Measurements from ENCODE around the gene GFRA1.
"Not testable (repeated sequence)": the region's sequence is repeated elsewhere in the genome, so short reads cannot be mapped to it uniquely, and the experiment has no call there.

Gene GFRA1

DNA sequence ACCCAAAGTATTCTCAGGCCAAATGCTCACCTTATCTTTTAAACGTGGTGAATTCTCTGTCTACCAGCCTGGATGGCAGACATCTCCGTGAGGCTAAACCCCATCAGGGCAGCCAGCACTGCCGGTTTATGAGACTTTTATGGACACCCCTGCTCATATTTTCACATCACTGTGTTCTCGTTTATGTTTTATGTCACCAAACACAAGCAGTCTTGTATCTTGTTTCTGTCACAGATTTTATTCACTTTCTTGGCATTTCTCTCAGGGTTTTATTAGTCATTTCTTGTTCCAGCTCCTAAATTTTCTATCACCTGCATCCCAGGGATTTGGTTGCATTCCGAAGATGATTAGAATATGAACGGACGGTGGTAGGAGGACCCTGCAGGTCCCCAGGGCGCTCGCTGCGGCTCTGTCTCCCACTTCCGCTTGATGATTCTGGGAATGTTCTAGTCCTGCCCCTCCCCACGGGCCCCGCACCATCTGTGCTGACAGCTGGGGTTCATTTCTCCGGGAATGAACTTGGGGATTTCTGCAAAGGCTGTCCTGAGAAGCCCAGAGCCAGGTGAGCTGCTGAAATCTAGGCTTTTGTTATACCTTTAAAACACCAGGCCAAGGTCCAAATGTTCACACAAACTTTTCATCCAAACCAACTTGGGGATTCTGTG, 217.6 kb downstream of the GFRA1 start:
- DNase-seq = no peak

DNA sequence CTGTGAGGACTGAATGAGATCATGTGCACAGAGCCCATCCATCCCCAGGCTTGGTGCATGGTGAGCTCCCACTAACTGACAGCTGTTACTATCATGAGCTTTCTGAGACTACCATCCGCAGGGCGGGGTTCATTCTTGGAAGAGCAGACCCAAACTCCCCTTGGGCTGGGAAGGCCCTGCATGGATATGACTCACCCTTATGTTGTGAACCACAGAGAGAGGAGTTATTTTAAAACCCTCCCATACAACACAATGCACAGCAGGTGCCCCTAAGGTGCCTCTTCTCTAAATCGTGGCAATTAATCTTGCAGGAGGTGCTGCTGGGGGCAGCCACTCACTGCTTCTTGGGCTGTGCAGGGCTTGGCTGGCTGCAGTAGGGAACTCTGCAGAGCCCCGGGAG, 219.1 kb downstream of the GFRA1 start:
- no peak for DNase-seq

DNA sequence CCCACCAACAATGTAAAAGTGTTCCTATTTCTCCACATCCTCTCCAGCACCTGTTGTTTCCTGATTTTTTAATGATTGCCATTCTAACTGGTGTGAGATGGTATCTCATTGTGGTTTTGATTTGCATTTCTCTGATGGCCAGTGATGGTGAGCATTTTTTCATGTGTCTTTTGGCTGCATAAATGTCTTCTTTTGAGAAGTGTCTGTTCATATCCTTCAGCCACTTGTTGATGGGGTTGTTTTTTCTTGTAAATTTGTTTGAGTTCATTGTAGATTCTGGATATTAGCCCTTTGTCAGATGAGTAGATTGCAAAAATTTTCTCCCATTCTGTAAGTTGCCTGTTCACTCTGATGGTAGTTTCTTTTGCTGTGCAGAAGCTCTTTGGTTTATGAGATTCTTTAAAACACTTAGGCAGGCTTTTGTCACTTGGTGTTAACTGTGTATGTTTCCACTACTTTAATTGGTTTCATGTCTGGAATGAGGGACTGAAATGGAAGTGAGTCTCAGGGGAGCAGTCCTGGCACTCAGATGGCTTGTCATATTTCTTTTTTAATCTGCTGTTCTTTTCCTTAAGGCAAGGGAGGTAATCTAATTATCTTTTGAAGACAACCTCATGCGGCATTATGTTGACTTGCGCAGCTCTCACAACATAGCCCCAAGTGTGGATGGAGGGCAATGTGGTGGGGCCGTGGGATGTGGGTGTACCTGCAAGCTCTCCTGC, 219.8 kb downstream of the GFRA1 start:
- not testable (repeated sequence) for DNase-seq

DNA sequence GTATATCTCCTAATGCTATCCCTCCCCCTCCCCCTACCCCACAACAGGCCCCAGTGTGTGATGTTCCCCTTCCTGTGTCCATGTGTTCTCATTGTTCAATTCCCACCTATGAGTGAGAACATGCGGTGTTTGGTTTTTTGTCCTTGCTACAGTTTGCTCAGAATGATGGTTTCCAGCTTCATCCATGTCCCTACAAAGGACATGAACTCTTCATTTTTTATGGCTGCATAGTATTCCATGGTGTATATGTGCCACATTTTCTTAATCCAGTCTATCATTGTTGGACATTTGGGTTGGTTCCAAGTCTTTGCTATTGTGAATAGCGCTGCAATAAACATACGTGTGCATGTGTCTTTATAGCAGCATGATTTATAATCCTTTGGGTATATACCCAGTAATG, 220.5 kb downstream of the GFRA1 start:
- DNase-seq = not testable (repeated sequence)

DNA sequence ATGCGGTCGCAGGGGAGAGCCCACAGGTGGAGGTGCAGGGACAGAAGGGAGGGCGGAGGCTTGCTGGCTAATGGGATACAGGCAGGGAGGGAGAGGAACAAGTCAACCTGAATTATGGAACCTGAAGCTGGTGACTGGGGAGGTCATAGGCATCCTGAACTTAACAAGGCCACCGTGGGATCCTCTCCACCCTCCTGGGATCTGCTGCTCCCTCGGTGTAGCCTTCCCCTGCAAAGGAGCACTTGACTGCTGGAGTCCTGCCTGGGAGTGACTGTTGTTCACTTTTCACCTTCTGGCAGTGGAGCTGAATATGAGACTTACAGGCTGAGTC, 223.1 kb downstream of the GFRA1 start:
- DNase-seq = no peak

DNA sequence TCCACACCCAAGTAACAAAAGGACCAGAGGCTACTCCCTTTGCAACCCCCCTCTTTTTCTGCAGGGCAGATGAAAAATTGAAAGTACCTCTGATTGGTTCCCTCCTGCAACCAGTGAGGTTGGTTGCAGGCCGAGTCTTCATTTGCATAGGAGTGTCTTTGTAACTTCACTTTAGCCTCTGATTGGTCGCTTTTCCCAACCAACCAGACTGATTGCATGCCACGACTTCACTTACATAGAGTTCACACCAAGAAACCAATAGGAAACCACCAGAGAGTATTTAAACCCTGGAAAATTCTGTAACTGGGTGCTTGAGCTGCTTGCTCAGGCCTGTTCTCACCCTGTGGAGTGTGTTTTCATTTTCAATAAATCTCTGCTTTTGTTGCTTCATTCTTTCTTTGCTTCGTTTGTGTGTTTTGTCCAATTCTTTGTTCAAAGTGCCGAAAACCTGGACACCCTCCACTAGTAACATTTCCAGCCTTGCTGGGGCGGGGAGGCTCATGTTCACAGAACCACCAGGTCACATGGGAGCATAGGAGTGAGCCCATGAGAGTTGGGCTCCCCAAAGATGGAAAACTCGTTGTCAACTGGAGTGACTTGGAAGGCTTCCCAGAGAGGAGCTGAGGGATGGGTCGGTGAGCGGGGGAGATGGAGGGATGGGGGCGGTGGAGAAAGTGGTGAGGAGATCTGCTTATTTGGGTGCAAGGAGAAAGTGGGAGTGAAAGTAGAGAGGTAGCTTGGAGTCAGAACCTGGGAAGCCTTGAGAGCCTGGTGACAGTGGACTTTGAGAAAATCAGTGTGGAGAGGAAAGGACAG, 223.6 kb downstream of the GFRA1 start:
- no peak for DNase-seq

DNA sequence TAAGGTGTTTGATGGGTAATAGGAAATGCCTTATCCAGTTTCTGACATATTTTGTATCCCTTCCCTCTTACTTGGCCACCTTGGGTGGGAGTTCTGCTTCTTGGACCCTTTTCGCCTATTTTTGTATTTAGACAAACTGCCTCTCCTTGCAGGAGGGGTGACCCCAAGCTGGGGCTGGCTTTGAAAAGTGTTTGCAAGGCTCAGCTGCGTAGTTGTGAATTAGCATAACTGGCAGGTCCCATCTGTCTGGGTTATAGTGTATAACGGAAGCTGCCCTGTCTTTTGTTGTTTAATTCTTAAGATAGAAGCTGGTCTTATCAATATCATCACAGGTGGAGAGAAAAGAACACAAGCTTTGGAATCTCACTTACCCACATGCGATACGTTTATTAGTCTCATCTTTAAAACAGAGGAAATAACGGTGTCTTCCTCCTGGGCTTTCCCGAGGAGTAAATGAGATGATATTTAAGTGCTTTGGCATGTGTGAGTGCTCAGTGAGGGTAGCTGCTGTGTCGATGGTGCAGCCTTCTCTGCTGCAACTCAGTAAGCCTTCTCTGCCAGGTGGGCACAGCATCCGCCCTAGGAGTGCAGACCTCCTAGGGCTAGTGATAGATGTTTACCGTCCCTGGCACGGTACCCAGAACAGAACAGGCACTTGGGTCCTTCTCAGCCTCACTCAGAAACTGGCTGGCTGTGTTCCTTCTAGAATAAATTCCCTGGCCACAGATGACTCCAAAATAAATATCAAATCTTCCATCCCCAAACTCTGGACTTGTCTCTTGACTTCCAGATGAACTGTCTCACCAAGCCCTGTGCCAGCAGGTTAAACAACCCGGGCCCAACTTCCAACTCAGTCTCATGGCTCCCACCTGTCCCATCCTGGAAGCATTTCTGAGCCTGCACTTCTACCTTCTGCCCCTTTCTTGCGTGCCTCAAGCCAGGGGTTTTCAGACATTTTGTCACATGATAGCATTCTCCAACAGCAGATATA, 227.3 kb downstream of the GFRA1 start:
- DNase-seq = no peak

DNA sequence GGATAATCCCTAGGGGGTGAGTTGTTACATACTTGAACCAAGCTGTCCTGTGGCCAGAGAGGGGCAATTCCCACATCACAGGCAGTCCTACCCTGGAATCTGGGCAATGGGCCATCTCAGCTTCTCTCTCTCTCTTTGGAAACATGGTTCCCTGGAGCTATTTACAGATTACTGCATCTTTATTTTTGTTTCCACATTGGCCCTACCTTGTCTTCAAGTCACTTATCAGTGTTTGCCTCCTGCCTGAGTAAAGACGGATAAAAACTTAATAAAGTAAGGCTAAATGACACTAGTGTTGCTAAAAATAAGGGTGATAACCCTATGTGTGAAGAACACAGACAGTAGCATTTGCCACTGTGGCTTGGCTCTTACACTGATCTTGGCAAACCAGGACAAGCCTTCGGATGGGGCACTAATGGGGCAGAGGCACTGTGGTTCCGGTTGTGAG, 228.2 kb downstream of the GFRA1 start:
- DNase-seq = no peak

DNA sequence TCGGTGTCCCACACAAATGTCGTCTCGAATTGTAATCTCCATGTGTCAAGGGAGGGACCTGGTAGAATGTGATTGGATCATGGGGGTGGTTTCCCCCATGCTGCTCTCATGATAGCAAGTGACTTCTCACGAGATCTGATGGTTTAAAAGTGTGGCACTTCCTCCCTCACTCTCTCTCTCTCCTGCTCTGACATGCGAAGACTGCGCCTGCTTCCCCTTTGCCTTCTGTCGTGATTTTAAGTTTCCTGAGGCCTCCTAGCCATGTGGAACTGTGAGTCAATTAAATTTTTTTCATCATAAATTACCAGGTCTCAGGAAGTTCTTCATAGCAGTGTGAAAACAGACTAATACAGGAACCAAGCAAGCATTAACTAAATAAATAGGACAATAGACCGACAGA, 229.1 kb downstream of the GFRA1 start:
- no peak for DNase-seq

DNA sequence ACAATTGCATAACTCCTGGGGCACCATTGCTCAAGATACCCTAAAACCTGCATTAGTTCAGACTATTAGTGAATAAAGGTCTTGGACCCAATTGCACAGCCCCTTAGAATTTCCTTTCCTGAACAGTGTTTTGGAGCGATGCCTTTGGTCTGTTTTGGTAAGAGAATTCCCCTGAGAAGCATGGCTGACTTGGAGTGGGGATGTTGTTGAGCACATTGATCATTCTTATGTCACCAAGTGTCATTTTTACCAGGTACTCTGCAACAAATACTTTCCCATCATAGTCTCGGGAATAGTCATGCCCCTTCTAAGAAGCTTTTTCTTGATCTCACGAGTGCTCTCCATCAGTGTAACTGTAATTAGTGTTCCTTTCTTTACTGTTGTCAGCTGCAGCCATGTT, 229.7 kb downstream of the GFRA1 start:
- DNase-seq = no peak

DNA sequence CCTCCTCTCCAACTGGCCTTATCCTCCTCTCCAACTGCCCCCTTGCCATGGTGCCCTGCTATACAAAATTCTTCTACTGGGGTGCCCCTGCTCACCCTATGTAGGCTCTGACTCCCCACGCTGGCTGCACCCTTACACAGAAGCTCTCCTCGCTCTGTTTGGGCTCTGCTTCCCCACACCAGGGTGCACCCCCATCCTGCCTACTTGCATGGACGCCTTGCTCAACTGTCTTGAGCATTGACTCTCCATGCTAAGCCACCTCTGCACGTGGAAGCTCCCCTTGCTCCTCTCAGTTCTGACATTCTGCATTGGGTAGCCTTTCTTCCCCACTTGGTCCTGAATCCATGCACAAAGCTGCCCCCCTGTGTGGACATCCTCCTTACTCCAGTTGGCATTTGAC, 231.1 kb downstream of the GFRA1 start:
- DNase-seq = no peak

DNA sequence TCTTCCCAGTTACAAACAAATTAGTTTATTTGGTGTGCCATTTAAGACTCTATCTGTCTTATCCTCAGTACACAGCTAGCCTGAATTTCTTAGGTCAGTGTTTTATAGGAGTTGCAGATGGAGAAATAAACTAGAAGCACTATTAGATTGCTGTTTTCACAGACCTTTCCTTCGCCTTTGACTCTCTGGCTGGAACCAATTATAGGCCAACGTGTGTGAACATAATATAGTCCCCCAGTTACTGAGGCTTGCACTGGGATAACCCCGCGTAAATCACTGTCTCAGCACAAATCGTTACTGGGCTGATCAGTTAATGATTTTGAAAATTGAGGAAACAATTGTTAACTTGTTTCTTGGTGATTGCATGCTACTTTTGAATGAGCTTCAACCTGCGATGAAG, 233.4 kb downstream of the GFRA1 start:
- no peak for DNase-seq

DNA sequence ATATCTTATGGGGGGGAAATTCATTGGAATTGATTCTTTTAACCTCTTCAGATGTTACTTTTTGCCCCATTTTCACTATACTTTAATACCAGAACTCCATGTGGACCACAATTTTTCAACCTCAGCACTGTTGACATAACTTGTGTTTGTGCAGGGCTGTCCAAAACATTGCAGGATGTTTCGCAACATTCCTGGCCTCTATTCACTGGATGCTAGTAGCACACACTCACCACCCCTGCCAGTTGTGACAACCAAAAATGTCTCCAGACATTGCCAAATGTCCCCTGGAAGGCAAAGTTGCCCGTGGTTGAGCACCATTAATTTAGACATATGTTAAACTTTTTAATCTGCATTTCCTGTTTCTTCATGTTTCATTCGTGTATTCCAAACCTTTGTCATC, 234.7 kb downstream of the GFRA1 start:
- no peak for DNase-seq

DNA sequence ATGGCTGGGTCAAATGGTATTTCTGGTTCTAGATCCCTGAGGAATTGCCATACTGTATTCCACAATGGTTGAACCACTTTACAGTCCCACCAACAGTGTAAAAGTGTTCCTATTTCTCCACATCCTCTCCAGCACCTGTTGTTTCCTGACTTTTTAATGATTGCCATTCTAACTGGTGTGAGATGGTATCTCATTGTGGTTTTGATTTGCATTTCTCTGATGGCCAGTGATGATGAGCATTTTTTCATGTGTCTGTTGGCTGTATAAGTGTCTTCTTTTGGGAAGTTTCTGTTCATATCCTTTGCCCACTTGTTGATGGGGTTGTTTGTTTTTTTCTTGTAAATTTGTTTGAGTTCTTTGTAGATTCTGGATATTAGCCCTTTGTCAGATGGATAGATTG, 237.6 kb downstream of the GFRA1 start:
- not testable (repeated sequence) for DNase-seq

DNA sequence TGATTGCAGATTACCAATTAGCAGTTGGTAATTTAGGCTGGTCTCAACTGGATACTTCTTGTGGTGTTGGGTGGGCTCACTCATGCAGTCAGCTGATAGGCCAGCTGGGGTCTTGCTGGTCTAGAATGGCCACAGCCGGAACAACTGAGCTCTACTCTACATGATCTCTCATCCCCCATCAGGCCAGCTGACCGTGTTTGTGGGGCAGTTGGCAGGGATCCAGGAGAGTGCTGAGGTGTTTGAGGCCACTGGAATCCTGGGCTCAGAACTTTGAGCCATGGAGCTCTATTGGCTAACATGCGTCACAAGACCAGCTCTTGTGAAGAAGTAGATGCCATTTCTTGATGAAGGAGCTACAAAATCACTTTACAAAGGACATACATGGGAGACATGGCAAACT, 242.4 kb downstream of the GFRA1 start:
- DNase-seq = no peak

DNA sequence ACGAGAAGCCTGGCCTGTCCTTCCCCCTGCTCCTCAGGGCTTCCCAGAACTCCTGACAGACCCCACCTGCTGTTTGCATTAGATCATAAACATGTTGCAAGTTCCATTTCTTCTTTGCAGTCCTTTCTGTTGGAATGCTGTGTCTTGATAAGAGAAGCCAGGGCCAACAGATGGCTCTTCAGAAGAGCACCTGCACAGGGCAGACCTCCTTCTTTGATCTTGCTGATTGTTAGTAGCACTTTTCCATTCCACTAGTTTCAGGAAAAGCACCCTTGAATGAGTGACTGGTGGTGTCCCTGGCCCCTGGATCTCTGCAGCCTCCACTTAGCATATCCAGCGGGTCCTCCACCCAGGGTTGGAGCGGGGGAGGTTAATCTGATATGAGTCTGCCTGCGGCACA, 243.2 kb downstream of the GFRA1 start:
- no peak for DNase-seq

DNA sequence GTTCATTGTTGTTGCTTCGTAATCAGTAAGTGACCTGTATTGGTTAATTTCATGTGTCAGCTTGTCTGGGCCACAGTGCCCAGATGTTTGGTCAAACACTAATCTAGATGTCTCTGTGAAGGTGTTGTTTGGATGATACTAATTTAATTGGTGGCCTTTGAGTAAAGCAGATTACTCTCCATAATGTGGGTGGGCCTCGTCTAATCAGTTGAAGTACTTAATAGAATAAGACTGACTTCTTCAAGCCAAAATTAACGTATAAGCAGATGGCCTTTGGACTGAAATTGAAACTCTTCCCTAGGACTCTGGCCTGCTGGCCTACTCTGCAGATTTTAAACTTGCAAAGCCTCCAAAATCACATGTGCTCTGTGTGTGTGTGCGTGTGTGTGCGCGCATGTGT, 245.7 kb downstream of the GFRA1 start:
- DNase-seq = no peak

DNA sequence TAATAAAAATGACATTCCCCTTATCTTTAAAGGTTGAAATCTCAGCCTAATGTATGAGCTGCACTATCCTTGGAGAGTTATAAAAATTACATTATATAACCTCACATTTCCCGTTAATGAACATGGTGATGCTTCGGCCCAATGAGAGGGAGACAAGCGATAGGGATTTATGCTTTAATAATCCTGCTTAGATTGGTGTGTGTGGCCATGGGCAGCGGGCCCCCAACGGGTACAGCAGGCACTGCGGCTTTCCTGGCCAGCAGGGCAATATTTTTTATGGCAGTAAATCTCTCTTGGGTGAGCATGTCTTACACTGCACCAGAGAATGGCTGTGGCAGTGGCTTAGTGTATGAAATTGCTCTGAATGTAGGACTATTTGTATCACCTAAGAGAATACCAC, 246.3 kb downstream of the GFRA1 start:
- DNase-seq = no peak

DNA sequence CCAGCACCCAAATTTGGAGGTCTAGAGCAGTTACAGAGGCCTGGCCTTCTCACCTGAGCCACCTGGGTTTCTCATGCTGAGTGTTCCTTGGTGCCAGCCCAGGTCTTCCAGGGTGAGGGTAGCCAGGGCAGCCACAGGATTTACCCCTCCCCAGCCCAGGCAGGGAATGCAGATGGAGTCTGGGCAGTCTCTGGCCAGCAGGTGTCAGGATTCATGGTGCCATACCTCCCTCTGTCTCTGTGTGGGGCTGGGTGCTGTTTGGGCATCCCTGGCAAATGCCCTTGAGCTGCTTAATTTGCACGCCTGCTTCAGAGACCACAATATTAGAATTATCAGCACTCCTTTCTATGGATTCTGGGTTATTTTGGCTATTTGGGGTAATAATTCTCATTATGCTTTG, 246.7 kb downstream of the GFRA1 start:
- no peak for DNase-seq

DNA sequence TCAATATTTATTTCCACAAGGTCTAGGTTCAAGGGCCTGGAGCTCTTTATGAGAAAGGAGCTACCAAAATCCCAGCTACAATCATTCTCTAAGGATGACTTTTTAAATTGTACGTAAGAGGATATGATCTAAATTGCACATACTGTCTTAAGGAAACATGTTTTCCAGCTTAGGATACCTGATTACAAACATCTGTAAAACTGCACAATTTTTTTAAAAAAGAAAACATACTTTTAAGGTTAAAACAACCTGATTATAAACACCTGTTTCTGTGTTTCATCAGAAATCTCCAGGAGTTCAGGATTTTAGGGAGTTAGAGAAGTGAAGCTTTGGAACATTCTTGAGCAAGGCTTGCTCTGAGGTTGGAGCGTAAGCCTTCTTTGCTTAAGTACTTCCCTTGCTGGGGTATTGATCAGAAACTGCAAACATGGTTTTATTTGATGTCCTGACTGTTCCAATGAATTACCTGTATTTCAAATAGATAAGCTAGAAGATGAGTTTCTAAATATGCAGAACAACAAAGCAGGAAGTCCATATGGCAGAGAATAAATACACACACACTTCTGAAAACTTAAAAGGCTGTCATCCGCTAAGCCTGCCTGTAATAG, 248.6 kb downstream of the GFRA1 start:
- DNase-seq = no peak

DNA sequence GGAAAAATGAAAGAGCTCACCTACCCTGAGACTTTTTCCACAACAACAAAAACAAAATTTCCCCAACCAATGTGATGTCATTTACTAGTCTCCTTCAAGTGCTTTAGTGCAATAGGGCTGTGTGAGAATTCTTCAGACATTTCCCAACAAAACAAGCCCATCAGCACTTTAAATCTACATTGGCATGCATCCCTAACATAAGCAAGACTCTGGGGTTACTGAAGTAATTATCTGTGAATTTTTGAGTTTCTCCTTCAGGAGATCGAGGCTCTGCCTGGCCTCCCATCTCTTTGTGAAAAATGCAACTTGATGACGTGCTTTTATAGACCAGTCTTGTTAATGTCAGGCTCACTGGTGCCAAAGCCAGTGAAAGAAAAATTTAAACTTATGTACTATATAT, 255.6 kb downstream of the GFRA1 start:
- DNase-seq = no peak

DNA sequence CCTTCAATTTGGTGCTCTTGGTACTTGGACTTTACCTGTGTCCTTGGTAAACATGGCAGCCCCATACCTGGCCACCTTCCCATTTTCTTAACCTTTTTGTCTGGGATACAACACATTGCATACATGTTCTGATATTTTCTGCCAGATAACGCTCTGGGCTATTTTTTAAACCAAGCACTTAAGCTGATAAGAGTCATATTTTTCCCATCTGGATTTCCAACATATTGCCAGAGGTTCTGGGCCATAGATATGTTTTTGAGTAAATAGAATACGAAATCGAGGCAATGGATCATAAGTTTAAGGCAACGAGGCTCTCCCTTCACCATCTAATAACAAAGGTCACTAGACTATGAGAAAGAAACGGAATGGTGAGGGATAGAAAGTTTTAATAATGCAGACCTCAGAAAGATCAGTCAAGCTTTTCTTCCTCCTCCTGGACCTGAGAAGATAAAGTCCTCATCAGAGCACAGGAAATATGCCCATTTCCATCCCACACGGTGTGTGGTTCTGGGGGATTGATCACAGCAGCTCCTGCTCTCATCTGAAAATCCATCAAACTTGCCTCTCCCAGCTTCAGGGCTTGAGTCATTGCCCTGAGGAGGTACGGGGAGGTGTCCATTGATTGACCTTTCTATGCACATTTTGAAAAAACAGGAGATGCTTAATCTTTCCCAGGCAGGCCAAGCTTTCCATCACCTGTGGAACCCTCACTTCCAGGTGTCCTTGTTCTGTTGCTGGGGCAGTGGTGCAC, 257.2 kb downstream of the GFRA1 start:
- no peak for DNase-seq
